Measurements from ENCODE around the gene NRAP. TPM values are rescaled to one million over a fixed set of nuclear protein-coding genes. Genes with fewer than 3 reads are reported as not detected.

The NRAP gene
- total and polyA plus RNA-seq, 7 donors = 41.4 to 2,239 (median 1,429) TPM

GRCh38 chr10:113549856-113550255 is 114.0 kb downstream of the NRAP start:
- H3K27ac ChIP-seq = no peak overlapping the region
- intact Hi-C loops (cut with DNase I) = no loop called here
- H3K4me3 ChIP-seq = no peak overlapping the region
- no peak for TF ChIP-seq CTCF (IDR thresholded peaks at IDR 0.05)
- no peaks in the 10 kb centered on the region for H3K9me3 ChIP-seq
- 83 to 85% (median 85%) methylated on average over 6 of the region's 6 CpGs for WGBS, 3 donors
- H3K36me3 ChIP-seq (ENCODE audit: insufficient read depth in 1 of 2, low read depth in 1 of 2) = no peaks in the 10 kb centered on the region
- DNase-seq = no peak
- ATAC-seq = no peak
- peaks cover 6% of the 10 kb centered on the region for H3K4me1 ChIP-seq
- no peaks in the 10 kb centered on the region for H3K27me3 ChIP-seq (ENCODE audit: insufficient read depth in 3 of 3, low read length in 2 of 3)

GRCh38 chr10:113547426-113547825 is 116.4 kb downstream of the NRAP start:
- no peak overlapping the region for H3K4me3 ChIP-seq
- WGBS, 3 donors = 93 to 97% (median 97%) methylated on average over 2 of the region's 2 CpGs
- no peaks in the 10 kb centered on the region for H3K27me3 ChIP-seq (ENCODE audit: insufficient read depth in 3 of 3, low read length in 2 of 3)
- H3K27ac ChIP-seq = no peak overlapping the region
- intact Hi-C loops (cut with DNase I) = no loop called here
- ATAC-seq (no peak), DNase-seq (no peak)
- H3K4me1 ChIP-seq = no peaks in the 10 kb centered on the region
- H3K36me3 ChIP-seq (ENCODE audit: insufficient read depth in 1 of 2, low read depth in 1 of 2) = no peaks in the 10 kb centered on the region
- no peaks in the 10 kb centered on the region for H3K9me3 ChIP-seq
- no peak for TF ChIP-seq CTCF (IDR thresholded peaks at IDR 0.05)

- H3K27me3 ChIP-seq (ENCODE audit: insufficient read depth in 3 of 3, low read length in 2 of 3) = no peaks in the 10 kb centered on the region
- no peak overlapping the region for H3K27ac ChIP-seq
- DNase-seq = no peak
- intact Hi-C loops (cut with DNase I) = no loop called here
- H3K36me3 ChIP-seq (ENCODE audit: insufficient read depth in 1 of 2, low read depth in 1 of 2) = no peaks in the 10 kb centered on the region
- H3K4me3 ChIP-seq = no peak overlapping the region
- WGBS, 3 donors = 93 to 94% (median 94%) methylated on average over 1 of the region's 1 CpG
- H3K4me1 ChIP-seq = peaks cover 10% of the 10 kb centered on the region
- H3K9me3 ChIP-seq = no peaks in the 10 kb centered on the region
- ATAC-seq = peak in 3 of 4 donors; percentile 29 to 43 (median 39)
- TF ChIP-seq CTCF (IDR thresholded peaks at IDR 0.05) = no peak
These were observed 119.4 kb downstream of the NRAP start for GRCh38 chr10:113544392-113544791.

- 77 to 85% (median 78%) methylated on average over 5 of the region's 5 CpGs for WGBS, 3 donors
- DNase-seq (no peak), ATAC-seq (no peak)
- Histone ChIP-seq H3K4me1 (peaks cover 10% of the 10 kb centered on the region), H3K9me3 (no peaks in the 10 kb centered on the region), H3K4me3 (no peak overlapping the region), H3K36me3 (ENCODE audit: insufficient read depth in 1 of 2, low read depth in 1 of 2) (no peaks in the 10 kb centered on the region), H3K27ac (no peak overlapping the region), H3K27me3 (ENCODE audit: insufficient read depth in 3 of 3, low read length in 2 of 3) (no peaks in the 10 kb centered on the region)
- intact Hi-C loops (cut with DNase I) = no loop called here
- TF ChIP-seq CTCF (IDR thresholded peaks at IDR 0.05) = no peak
These were observed 120.5 kb downstream of the NRAP start for GRCh38 chr10:113543107-113543955.
